Thyroid gland (tissue), 4 donors: ENCODE results near the gene PTPRG. TPM values are rescaled to one million over a fixed set of nuclear protein-coding genes. Genes with fewer than 3 reads are reported as not detected.

Experiments used
- DNase-seq, 2 donors: peaks; one replicate each; pipeline ENCODE4 v3.0.0-alpha.2; 2019
- H3K27ac ChIP-seq, 3 donors: fragments of 200-600 bp; sonication (generic); 1 replicate in 2 of 3; 2 replicates in 1 of 3; pipeline ENCODE4 v1.5.1; 2016 to 2019; ENCODE audit warnings: mild to moderate bottlenecking in 1 of 3, moderate library complexity in 1 of 3
- H3K27me3 ChIP-seq: fragments of 200-600 bp; sonication (generic); one replicate; pipeline ENCODE4 v1.5.1; 2019
- H3K36me3 ChIP-seq, 2 donors: fragments of 200-600 bp; sonication (generic); one replicate each; pipeline ENCODE4 v1.5.1; 2016 to 2019
- H3K4me1 ChIP-seq, 2 donors: fragments of 200-600 bp; sonication (generic); one replicate each; pipeline ENCODE4 v1.5.1; 2017 to 2019
- H3K4me3 ChIP-seq, 3 donors: fragments of 200-600 bp; sonication (generic); replicated peaks in 1 of 3; 1 replicate in 2 of 3; 2 replicates in 1 of 3; pipeline ENCODE4 v1.5.1; 2016; ENCODE audit warnings: mild to moderate bottlenecking in 1 of 3
- H3K9me3 ChIP-seq: fragments of 200-600 bp; sonication (generic); one replicate; pipeline ENCODE4 v1.5.1; 2017
- CTCF ChIP-seq, 6 experiments: fragments of 200-600 bp in 3 of 6; fragments of 450-650 bp in 3 of 6; sonication (generic) in 3 of 6; IDR thresholded peaks; one replicate each; pipeline ENCODE4 v1.5.1; 2016 to 2019; ENCODE audit warnings: antibody characterized with exemption in 6 of 6, mild to moderate bottlenecking in 2 of 6, inconsistent platforms in 1 of 6, moderate library complexity in 1 of 6
- POLR2A ChIP-seq, 2 donors: fragments of 450-650 bp; IDR thresholded peaks; one replicate each; pipeline ENCODE4 v1.6.1; 2017; ENCODE audit warnings: antibody characterized with exemption in 2 of 2, mild to moderate bottlenecking in 2 of 2, moderate library complexity in 1 of 2
- WGBS, 2 donors: methylation state at CpG; one replicate each; pipeline ENCODE4 v1.1.5; 2017; 5-methylcytosine and 5-hydroxymethylcytosine counted together
- intact Hi-C: fragments of 100-400 bp; cut with DNase I; formaldehyde crosslinking; loops from one replicate; pipeline ENCODE4 v1.15.1; 2023
- total RNA-seq, 4 donors: library from RNA; depleted of rRNA; stranded (reverse); fragments of >200 nt; gene quantifications; one replicate each; pipeline ENCODE4 v1.2.3, GENCODE V29; 2016

The PTPRG gene
- total RNA-seq, 4 donors from 2014 or later = 81.6 to 207 (median 132) TPM

GRCh38 chr3:62261121-62261520 lies 699.8 kb downstream of the PTPRG start:
- TF ChIP-seq POLR2A (IDR thresholded peaks at IDR 0.05) (no peak), CTCF (IDR thresholded peaks at IDR 0.05) (no peak)
- no peak for DNase-seq
- H3K36me3 ChIP-seq = no peaks in the 10 kb centered on the region
- no peaks in the 10 kb centered on the region for H3K9me3 ChIP-seq
- no peaks in the 10 kb centered on the region for H3K27me3 ChIP-seq
- intact Hi-C loops = no loop called here
- no peaks in the 10 kb centered on the region for H3K4me1 ChIP-seq
- 60 to 68% methylated on average over 3 of the region's 3 CpGs for WGBS, 2 donors
- no peak overlapping the region for H3K4me3 ChIP-seq
- H3K27ac ChIP-seq = no peak overlapping the region

- Histone ChIP-seq H3K4me3 (no peak overlapping the region), H3K27ac (no peak overlapping the region), H3K36me3 (no peaks in the 10 kb centered on the region), H3K9me3 (no peaks in the 10 kb centered on the region), H3K4me1 (peaks cover 0 to 4% of the 10 kb centered on the region in 2 donors), H3K27me3 (no peaks in the 10 kb centered on the region)
- 80 to 84% methylated on average over 3 of the region's 3 CpGs for WGBS, 2 donors
- intact Hi-C loops = no loop called here
- no peak for DNase-seq
- TF ChIP-seq CTCF (IDR thresholded peaks at IDR 0.05) = no peak
- no peak for TF ChIP-seq POLR2A (IDR thresholded peaks at IDR 0.05)
Measured at GRCh38 chr3:62261736-62262135, 700.4 kb downstream of the PTPRG start.

- no peak for DNase-seq
- no peak overlapping the region for H3K4me3 ChIP-seq
- intact Hi-C loops = no loop called here
- TF ChIP-seq POLR2A (IDR thresholded peaks at IDR 0.05) (no peak), CTCF (IDR thresholded peaks at IDR 0.05) (no peak)
- peaks cover 0 to 7% of the 10 kb centered on the region in 2 donors for H3K4me1 ChIP-seq
- no peaks in the 10 kb centered on the region for H3K27me3 ChIP-seq
- no peaks in the 10 kb centered on the region for H3K9me3 ChIP-seq
- WGBS, 2 donors = 50 to 96% methylated on average over 1 of the region's 1 CpG
- H3K36me3 ChIP-seq = peaks cover 0 to 2% of the 10 kb centered on the region in 2 donors
- H3K27ac ChIP-seq = no peak overlapping the region
Measured at GRCh38 chr3:62265528-62265927, 704.2 kb downstream of the PTPRG start.

GRCh38 chr3:62266668-62267283 lies 705.4 kb downstream of the PTPRG start:
- no peak overlapping the region for H3K4me3 ChIP-seq
- H3K9me3 ChIP-seq = no peaks in the 10 kb centered on the region
- H3K36me3 ChIP-seq = peaks cover 0 to 2% of the 10 kb centered on the region in 2 donors
- H3K4me1 ChIP-seq = peaks cover 0 to 7% of the 10 kb centered on the region in 2 donors
- intact Hi-C loops = no loop called here
- no peaks in the 10 kb centered on the region for H3K27me3 ChIP-seq
- DNase-seq = no peak
- no peak overlapping the region for H3K27ac ChIP-seq
- TF ChIP-seq CTCF (IDR thresholded peaks at IDR 0.05) (no peak), POLR2A (IDR thresholded peaks at IDR 0.05) (no peak)

- Histone ChIP-seq H3K36me3 (peaks cover 6 to 13% of the 10 kb centered on the region in 2 donors), H3K4me3 (no peak overlapping the region), H3K27me3 (no peaks in the 10 kb centered on the region), H3K9me3 (no peaks in the 10 kb centered on the region), H3K27ac (no peak overlapping the region), H3K4me1 (no peaks in the 10 kb centered on the region)
- no peak for TF ChIP-seq POLR2A (IDR thresholded peaks at IDR 0.05)
- TF ChIP-seq CTCF (IDR thresholded peaks at IDR 0.05) = no peak
- intact Hi-C loops = no loop called here
- WGBS, 2 donors = 92 to 93% methylated on average over 2 of the region's 2 CpGs
- DNase-seq = no peak
Measured at GRCh38 chr3:62276658-62277180, 715.3 kb downstream of the PTPRG start.
